GM12872 (cell line): ENCODE measurements around the gene STT3B.

Source experiments
- CTCF ChIP-seq: IDR thresholded peaks from 3 replicates; pipeline ENCODE4 v1.5.1; 2011; ENCODE audit warnings: low read depth, mild to moderate bottlenecking, low read length, moderate library complexity; ENCODE audit not compliant: insufficient read depth

Gene STT3B

GRCh38 chr3:31505371-31506048 lies 27.2 kb upstream of the STT3B start:
- TF ChIP-seq CTCF, result no peak

DNA sequence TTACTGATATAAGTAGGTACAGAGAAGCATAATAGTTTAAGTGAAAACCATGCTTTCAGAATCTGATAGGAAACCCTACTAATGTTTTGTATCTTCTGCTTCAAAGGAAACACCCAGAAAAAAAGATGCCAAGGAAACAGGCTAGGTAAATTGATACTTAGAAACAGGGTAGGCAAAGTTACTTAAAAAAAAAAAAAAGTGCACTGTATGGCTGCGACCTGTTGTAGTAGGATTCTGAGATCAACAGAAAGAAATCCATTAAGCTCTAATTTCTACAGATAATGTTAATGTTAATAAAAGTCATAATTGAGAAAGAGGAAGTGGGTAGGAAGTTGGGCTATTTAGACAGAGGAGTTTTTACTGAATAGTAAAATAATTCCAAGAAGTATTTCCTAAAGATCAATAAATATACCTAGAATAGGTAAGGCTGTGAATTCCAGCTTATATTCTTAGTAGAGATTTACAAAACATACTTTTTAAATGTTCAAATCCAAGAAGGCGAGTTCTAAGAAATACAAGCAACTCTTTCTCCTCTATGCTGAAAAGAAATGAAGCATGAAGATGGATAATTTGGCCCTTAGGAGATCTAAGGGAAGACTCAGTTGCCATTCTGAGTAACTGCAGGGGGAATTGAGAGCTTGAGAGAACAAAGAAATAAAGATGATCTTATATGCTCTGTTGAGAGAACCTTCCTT lies 24.1 kb upstream of the STT3B start:
- no peak for TF ChIP-seq CTCF

DNA sequence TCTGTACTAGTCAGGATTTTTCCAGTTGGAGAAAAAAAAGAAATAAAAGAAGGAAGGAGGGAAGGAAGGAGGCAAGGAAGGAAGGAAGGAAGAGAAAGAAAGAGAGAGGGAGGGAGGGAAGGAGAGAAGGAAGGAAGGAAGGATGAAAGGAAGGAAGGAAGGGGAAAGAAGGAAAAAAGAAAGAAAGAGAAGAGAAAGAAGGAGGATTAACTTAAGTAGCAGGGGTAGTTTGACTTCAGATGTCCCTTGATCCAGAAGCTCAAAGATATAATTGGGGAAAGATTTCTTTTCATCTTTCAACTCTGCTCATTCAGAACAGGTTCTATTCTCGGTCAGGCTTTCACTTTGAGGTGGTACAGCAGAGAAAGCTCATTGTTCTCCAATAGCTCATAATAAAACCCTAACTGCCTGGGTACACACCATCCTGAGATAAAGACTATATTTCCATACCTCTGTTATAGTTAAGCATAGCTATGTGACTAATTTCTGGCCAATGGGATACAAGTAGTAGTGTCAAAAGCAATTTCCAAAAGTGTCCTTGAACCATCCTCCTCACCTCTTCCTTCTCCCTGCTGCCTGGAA lies 23.5 kb upstream of the STT3B start:
- no peak for TF ChIP-seq CTCF

GRCh38 chr3:31514570-31514969 lies 18.2 kb upstream of the STT3B start:
- no peak for TF ChIP-seq CTCF

DNA sequence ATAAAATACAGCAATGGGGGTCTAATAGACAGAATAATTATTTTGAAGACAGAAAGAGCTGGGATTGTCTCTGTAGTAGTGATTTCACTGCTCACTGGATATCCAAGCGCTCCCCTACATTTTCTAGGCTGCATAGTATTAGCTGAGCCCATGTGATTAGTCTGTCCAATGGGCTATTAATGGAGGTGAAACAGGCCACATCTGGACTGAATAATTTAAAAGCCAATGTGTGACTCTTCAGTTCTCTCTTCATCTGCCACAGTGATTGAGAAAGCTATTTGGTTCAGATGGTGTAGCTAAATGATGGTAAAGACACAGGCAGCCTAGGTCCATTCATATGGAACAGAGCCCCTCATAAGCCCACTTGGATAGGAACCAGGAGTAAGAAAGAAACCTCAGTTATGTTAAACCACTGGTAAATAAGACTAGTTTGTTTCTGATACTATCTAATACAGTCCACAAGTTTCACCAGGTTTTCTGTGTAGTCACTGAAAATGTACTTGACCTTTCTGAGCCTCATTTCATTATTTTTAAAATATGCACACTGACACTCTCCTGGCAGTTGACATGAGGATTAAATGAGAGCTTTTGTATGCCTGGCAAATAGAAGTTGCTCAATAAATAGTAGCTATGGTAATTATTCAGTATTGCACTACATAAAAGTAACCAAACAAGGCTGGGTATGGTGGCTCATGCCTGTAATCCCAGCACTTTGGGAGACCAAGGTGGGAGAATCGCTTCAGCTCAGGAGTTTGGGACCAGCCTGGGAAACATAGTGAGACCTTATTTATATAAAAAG lies 17.0 kb upstream of the STT3B start:
- no peak for TF ChIP-seq CTCF

DNA sequence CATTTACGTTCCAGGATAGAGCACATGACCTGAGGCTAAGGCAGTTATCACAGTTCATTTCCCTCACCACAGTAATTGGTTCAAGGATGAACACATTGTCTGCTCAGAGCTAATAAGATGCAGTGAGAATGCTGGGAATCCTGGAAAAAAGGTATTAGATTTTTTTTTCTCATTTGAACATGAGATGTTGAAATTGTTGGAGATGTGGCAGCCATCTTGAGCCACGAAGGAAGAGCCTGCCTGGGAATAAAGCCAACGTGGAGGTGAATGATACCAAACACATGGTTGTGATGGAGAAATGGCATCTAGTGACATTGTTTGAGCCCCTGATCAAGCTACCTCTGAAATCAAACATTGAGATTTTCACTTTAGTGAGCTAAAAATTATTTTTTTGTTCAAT lies 16.0 kb upstream of the STT3B start:
- TF ChIP-seq CTCF, result no peak

GRCh38 chr3:31521468-31521867 lies 11.3 kb upstream of the STT3B start:
- TF ChIP-seq CTCF, result no peak
